DMS53 treated with DMSO at 0.1 percent for 48 hours (cell line): ENCODE data around the gene NNT.
"Not testable (repeated sequence)": the region's sequence is repeated elsewhere in the genome, so short reads cannot be mapped to it uniquely, and the experiment has no call there.

ENCODE experiments used
- DNase-seq: peaks from one replicate; lab custom pipeline; 2025; ENCODE audit not compliant: unreplicated experiment; lab: John Stamatoyannopoulos, UW

The NNT gene

DNA sequence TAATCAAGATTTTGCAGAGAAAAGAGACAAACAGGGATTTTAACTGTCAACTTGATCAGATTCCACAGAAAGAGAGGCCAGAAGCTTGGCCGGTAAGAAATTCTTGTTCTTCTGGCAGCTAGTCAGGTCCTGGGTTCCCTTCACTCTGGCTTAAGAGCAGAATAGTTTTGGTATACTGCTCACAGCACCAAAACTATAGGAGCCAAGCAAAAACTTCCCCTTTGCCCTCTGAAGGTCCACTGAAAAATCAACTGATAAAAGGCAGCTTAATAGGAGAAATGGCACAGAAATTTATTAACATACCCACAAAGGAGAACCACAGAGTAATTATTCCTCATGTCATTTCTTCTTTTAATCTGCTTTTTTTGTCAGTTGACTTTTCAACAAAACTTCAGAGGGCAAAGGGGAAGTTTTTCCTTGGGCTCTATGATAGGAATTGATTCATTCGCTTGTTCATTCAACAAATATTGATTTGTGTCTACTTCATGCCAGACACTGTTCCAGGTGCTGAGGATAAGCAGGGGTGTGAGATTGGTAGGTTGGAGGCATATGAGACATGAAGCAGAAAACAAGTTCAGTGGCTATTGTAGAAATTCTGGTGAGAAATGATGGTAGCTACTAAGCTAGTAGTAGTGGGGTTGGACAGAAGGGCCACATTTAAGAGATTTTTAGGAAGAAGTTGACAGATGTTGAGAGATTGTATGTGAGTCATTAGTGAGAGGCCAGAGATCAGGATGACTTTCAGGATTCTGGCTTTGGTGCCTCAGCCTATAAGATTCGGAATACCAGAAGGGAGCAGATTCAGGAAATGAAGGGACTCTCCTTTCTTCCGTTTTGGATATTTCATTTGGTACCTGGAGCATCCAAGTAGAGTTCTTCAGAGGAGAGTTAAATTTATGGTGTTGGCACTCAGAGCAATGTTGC lies 20.6 kb upstream of the NNT start:
- DNase-seq, result no peak

DNA sequence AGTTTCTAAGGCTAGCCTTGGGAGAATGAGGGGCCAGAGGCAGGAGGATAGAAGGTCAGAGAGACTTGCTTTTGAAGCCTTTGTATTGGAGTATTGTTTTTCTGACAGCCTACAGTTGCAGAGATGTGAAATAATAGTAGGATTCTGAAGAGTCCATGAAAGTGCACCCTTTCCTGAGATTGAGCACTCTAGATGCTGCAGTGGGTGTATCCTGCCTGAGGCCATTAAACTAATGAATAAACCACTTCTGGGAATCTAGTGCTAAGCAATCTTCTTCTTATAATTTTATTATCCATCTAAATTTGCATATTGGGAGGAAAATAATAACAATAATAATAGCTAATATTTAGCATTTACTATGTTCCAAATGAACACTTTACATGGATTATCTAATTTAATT lies 19.3 kb upstream of the NNT start:
- DNase-seq, result no peak

DNA sequence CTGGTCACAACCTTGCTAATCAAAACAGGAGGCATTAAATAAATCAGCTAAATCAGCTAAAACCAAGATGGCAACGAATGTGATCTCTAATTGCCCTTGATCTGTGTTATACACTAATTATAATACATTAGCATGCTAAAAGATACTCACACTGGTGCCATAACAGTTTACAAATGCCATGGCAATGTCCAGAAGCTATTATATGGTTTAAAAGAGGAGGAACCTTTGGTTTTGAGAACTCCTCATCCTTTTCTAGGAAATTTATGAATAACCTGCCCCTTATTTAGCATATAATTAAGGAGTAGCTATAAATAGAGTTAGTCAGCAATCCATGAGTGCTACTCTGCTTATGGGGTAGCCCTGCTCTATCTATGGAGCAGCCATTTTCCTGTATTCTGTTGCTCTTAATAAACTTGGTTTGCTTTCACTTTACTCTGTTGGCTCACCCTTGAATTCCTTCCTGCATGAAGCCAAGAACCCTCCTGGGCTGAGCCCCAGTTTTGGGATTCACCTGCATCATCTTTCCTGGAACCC lies 18.7 kb upstream of the NNT start:
- DNase-seq, result no peak

DNA sequence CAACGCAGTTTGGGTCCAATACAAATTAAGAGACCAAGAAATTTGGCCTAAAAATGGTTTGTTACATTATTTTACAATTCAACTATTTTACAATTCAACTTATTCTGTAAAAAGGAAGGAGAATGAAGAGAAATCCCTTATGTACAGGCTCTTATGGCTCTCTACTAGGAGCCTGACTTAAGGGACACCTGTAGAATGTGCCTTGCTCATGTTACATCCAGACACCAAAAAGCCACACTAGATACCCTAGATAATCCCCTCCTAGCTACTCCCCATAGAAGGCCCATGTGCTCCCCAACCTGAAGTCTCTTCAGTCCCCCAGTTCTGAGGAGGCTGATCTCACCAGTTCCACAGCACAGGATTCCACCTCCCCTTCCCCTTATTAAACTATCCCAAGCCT lies 14.1 kb upstream of the NNT start:
- no peak for DNase-seq

DNA sequence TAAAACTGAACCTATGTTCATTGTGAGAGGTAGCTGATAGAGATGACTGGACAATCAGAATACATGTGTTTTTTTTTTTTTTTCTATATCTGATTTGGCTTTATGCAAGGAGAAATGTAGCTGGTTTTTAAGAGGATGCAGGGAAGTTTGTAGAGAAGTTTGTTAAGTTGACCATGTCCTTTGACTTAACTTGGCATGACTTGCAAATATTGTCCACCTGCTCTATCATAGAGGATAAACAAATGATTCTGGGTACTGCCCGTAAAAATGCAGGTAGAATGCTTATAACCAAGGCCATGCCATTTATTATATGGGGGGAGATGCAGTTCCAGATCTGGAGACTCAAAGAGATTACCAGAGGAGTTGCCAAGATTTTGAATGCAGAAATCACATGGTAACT lies 13.7 kb upstream of the NNT start:
- no peak for DNase-seq

DNA sequence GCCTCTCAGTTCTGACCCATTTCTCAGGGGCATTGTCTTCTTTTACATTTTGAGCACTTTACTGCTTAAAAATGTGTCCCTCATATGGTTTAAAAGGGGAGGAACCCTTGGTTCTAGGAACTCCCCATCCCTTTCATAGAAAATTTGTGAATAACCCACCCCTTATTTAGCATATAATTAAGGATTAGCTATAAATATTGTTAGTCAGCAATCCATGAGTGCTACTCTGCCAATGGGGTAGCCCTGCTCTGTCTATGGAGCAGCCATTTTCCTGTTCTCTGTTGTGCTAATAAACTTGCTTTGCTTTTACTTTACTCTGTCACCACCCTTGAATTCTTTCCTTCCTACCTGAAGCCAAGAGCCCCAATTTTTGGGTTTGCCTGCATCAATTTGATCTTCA lies 12.3 kb upstream of the NNT start:
- no peak for DNase-seq

DNA sequence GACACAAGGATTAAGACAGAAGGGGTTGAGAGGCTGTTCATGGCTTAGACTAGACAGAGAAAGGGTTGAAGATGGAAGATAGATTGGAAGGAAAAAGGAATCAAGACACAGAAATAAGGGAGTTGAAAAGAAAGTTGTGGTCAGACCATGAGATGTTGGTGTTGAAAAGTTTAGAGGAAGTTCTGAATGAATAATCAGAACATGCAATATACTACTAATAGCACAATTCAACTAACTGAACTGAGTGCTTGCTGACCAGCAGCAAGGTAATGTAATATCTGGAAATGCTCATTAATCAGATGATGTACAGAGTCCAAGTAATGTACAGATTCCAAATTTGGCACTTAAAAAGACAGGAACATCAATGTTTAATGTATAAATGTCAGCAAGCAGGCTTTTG lies 10.6 kb upstream of the NNT start:
- no peak for DNase-seq

DNA sequence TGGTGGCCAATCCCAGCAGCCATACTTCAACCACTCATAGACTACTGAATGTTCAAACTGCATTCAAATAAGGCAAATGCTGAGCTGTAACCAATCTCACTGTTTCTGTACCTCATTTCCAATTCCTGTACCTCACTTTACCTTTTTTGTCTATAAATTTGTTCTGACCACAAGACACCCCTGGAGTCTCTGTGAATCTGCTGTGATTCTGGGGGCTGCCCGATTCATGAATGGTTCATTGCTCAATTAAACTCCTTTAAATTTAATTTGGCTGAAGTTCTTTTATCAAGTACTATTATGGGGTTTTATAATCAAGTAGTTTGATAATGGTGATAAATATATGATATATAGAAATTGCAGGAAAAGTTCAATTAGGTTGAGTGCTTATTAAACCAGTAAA lies 4.1 kb upstream of the NNT start:
- not testable (repeated sequence) for DNase-seq

DNA sequence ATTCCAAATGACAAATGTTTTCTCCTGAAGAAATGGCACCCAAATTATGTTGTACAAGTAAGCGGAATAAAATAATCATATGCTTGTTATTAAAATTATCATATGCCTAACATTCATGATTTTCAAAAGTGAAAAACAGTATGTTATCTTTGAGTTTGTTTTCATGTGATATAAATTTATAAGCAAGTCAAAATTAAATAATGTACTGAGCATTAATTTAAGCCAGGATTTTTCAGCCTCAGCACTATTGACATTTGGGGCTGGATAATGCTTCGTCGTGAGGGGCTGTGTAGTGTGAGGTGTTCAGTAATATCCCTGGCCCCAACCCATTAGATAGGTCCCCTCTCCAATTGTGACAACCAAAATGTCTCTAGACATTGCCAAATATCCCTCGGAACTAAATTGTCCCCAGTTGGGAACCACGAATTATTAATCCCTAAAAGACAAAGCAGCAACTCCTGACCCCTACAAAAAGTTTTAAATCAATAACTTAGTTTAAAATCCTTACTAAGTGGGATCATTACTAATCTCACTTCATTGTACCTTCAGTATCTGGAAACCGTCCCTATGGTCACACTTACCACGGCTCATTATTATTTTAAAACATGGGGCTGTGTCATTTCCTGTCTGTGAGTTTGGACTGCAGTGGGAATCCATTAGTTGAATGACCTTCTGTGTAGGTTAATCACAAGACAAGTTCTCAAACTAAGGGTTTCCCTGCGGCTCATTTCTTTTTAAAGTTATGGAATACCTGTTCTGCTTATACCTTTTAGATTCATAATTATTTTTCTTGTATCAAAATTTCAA lies 1.3 kb upstream of the NNT start:
- peak; percentile 8 for DNase-seq

DNA sequence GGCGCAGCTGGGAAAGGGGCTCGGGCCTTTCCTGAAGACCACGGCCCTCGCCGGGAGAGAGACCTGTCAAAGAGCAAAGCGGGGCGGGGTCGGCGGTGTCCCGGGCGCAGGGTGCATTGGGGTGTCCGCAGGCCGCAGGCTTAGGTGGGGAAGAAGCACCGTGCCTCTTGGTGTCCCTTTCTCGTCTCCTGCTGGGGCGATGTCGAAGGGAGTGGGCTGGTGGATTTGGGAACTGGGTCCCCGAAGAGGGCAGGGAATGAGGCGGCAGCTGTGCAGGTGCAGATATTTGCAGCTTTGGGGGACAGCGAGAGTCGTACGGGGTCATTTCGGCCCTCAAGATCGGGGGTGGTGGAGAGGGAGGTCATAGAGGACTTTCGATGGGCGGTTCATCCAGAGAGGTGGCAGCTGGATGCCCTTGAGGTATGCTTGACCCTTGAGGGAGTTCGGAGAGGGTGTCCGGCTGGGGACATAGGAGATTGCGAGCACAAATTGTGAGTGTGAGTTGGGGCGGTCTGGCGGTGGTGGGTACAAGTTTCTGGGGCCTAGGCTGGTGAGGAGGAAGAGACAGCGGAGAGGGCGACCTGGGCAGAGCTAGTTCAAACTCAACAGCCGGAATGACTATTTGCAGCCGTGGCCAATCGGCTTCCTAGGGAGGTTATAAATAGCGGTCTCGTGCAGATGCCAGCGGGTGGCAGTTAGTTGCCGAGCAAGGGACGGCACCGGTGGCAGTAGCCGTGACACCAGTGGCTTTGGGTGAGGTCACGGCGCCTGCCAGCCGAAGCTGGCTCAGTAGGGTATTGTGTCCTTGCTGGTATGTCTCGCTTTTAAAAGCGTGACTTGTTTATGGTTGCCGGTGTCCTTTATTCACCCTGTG lies 601 bp downstream of the NNT start:
- DNase-seq, result peak; percentile 72

DNA sequence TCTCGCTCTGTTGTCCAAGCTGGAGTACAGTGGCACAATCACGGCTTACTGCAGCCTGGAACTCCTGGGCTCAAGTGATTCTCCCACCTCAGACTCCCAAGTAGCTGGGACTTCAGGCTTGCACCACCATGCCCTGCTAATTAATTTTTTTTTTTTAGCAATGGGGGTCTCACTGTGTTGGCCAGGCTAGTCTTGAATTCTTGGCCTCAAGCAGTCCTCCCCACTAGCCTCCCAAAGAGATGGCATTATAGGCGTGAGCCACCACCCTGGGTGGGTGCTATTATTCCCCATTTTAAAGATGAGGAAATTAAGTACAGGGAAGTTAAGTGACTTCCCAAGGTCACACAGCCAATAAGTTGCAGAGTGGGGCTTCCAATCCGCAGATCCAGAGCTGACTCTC lies 1.7 kb downstream of the NNT start:
- DNase-seq, result no peak

DNA sequence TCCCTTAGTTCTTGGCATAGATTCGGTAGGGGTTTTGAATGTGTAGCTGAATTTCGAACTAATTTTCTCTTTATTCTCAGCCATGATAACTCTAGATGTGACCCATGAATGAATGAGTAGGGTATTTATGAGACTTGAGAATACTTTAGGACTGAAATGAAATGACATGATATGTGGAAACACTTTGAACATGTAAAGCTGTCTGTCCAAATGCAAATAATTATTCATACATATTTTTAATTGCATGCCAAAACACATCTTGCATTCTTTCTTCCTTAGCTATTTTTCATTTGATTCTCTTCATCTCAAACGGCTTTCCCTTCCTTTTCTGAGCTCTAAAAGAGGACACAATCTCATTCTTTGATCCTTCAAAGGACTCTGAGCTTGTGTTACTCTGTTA lies 3.4 kb downstream of the NNT start:
- no peak for DNase-seq

DNA sequence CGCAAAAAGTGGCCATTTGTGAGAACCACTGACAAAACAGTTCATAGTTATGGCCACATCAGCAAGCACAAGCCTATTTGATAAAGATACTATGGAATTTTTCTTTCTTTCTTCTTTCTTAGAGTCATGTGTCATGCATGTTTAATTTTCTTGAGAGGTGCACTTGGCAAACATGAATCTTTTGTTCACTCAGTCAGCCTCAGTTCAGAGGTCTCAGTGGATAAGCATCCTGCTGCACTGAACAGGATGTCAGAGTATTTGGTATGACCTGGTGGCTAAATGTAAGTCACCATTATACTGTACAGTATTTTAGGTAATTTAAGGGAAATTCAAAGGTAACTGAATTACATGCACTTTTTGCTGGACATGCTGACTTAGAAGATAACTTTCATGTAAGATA lies 5.4 kb downstream of the NNT start:
- no peak for DNase-seq

DNA sequence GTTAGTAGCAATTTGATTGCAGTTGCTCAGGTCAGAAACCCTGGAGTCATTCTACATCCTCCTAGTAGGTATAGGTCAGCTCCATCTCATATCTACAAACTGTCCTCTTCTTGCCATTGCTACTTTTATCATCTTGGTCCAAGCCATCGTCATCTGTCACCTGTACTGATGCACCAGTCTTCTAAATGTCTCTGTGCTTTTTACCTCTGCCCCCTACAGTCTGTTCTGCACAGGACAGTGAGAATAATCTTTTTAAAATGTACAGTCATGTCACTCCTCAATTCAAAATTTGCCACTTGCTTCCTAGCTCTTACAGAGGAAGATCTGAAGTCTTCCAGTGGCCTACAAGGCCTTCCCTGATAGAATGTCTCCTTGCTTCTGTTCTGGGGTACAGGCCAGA lies 6.8 kb downstream of the NNT start:
- DNase-seq, result no peak

DNA sequence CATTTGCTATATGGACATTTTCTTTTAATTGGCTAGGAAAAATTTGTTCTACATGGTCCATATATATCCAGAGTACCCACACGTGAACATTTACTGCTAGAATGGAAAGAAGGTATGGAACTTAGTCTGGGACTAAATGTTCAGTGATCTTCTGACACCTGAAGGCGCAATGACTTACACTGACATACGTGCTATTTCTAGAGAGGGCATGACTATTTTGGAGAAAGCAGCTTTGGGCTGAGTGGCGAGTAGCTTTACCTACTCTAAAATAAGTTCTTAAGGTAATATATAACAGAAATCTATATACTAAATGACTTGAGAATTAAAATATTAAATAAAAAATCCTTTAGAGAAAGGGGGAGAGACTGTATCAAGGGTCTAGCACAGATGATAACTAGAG lies 10.4 kb downstream of the NNT start:
- no peak for DNase-seq

DNA sequence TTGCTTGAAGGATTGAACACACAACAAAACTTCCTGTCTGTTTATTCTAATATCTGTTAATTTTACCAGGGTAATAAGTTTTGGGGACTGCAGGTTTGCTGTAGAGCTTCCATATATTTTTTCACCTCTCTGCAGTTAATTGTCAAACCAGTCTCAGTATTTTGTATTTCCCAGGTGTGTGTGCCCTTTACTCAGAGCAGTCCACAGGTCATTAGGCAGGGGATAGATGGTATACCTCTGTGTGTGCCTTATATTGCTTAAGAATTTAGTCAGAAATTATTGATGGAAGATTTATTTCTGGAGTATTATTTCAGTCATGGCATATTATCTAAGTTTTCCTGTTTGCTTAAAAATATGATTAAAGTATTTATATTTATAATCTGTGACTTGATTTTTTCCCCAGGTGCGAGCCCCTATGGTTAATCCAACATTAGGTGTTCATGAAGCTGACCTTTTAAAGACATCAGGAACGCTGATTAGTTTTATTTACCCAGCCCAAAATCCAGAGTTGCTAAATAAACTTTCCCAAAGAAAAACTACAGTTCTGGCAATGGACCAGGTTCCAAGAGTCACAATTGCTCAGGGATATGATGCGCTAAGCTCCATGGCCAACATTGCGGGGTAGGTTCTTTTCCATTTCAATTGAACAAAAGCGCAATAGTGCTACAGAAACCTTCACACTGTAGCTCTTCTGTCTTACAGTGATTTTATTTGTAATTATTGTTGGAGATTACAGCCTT lies 12.6 kb downstream of the NNT start:
- DNase-seq, result no peak

DNA sequence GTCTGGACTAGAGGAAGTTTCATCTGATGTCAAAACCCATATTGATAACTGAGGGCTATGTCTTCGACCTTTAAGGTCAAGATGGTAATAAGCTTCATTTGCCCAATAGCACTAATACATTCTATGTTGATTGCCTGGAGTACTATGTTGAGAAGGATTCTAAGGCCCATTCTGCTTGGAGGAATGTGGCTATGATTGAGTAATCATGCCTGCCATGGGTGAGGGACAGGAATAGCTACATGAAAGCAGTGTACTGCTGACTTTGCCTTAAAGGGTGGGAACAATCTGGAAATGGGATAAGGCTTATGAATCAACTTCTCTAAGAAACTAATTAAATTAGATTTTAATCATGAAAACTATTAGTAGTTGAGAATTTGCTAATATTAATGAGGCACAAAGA lies 13.6 kb downstream of the NNT start:
- no peak for DNase-seq

DNA sequence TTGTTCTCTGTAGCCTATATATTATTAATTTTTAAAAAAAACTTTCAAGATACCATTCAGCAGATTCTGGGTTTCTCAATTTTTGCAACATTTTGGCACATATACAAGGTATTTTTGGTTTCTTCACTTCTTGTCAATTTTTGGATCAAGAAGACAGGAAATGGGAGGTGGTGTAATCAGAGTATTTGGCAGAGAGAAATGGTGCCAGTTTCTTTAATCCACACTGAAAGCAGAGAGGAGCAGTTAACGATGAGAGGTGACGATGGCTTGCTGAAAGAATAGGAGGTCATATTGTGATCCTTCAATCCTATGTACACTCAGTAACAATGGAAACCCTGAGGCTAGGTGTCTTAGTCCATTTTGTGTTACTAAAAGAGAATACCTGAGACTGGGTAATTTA lies 16.4 kb downstream of the NNT start:
- DNase-seq, result no peak

DNA sequence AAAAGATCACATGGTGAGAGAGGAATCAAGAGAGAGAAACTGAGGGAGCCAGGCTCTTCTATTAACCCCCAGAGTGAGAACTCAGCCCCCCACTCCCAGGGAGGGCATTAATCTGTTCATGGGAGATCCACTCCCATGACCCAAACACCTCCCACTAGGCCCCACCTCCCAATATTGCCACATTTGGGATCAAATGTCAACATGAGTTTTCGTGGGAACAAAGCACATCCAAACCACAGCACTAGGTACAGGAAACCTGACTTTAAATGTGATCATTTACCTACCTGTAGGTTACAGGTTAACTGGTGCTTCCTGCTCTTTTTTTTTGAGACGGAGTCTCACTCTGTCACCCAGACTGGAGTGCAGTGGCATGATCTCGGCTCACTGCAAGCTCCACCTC lies 16.9 kb downstream of the NNT start:
- no peak for DNase-seq

DNA sequence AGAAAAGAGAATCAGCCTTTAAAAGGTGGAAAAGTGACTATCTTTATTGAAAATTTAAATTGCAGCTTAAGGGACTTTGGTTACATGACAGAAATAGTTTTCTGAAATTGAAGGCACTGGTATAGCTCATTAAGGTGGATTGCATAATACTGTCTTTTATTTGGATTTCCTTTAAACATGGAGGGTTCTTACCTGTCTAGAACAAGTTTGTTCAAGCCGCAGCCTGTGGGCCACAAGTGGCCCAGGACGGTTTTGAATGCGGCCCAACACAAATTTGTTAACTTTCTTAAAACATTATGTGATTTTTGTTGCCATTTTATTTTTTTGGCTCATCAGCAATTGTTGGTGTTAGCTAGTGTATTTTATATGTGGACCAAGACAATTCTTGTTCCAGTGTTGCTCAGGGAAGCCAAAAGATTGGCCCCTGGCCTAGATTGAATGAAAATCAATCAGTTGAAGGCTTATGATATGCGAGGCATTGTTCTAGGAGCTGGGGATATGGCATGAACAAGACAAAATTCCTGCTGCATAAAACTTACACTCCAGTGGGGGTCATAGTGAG lies 18.0 kb downstream of the NNT start:
- no peak for DNase-seq
